Activated CD4-positive, alpha-beta T cell treated with anti-CD3 and anti-CD28 coated beads, Interleukin-2, amount 10 ng/mL, durations not matched to agents 24 days and 14 days (primary cell): ENCODE results near the gene ZNF362. TPM values are rescaled to one million over a fixed set of nuclear protein-coding genes. Genes with fewer than 3 reads are reported as not detected.

Experiments
- DNase-seq: peaks from one replicate; pipeline ENCODE4 v3.0.0; 2022
- H3K27ac Mint-ChIP-seq: one replicate; pipeline ENCODE4 v1.8.0; 2022; ENCODE audit warnings: mild to moderate bottlenecking, mixed read lengths
- H3K27me3 Mint-ChIP-seq: one replicate; pipeline ENCODE4 v1.8.0; 2022; ENCODE audit warnings: mixed read lengths
- H3K36me3 Mint-ChIP-seq: one replicate; pipeline ENCODE4 v1.8.0; 2022; ENCODE audit warnings: low read depth, mild to moderate bottlenecking, mixed read lengths
- H3K4me1 Mint-ChIP-seq: one replicate; pipeline ENCODE4 v1.8.0; 2021; ENCODE audit warnings: mixed read lengths
- H3K4me3 Mint-ChIP-seq: one replicate; pipeline ENCODE4 v1.8.0; 2022; ENCODE audit warnings: mild to moderate bottlenecking, moderate library complexity, mixed read lengths
- H3K9me3 Mint-ChIP-seq: one replicate; pipeline ENCODE4 v1.8.0; 2021; ENCODE audit warnings: mixed read lengths
- intact Hi-C: fragments of 100-400 bp; cut with micrococcal nuclease; formaldehyde crosslinking; loops from one replicate; pipeline ENCODE4 v1.15.1; 2023
- total RNA-seq: library from RNA; stranded (reverse); gene quantifications from 2 replicates; pipeline ENCODE4 v1.2.3, GENCODE V29; 2022

The ZNF362 gene
- 12.9 and 13.3 TPM in 2 replicates for total RNA-seq

GRCh38 chr1:33256471-33257206 lies at the start of gene ZNF362:
ZNF362 (plus strand) TSS chr1:33256492; CDS start chr1:33270575, 14,083 bp downstream.
- peaks cover 17% of the 10 kb centered on the region for H3K4me1 Mint-ChIP-seq
- intact Hi-C loops, result loop anchor here (2.0 to 5.0 kb wide), 2 partner anchors 76 to 439 kb away; partner anchors contain the start of genes S100PBP and YARS1
- peak within 1 kb of the TSS; percentile 98 for H3K27ac Mint-ChIP-seq
- peaks cover 6% of the 10 kb centered on the region for H3K36me3 Mint-ChIP-seq
- DNase-seq, result peak; percentile 90
- no peaks in the 10 kb centered on the region for H3K9me3 Mint-ChIP-seq
- H3K27me3 Mint-ChIP-seq, result peaks cover 3% of the 10 kb centered on the region
- H3K4me3 Mint-ChIP-seq, result peak within 1 kb of the TSS; percentile 96

GRCh38 chr1:33211972-33212371 lies 44.3 kb upstream of the ZNF362 start:
- Mint-ChIP-seq H3K9me3 (peaks cover 11% of the 10 kb centered on the region), H3K27me3 (peaks cover 44% of the 10 kb centered on the region), H3K36me3 (no peaks in the 10 kb centered on the region), H3K4me1 (no peaks in the 10 kb centered on the region), H3K27ac (no peak overlapping the region), H3K4me3 (no peak overlapping the region)
- no peak for DNase-seq
- intact Hi-C loops, result no loop called here

- intact Hi-C loops, result no loop called here
- no peaks in the 10 kb centered on the region for H3K4me1 Mint-ChIP-seq
- peaks cover 16% of the 10 kb centered on the region for H3K9me3 Mint-ChIP-seq
- no peaks in the 10 kb centered on the region for H3K36me3 Mint-ChIP-seq
- no peak overlapping the region for H3K4me3 Mint-ChIP-seq
- H3K27ac Mint-ChIP-seq, result no peak overlapping the region
- no peak for DNase-seq
- peaks cover 9% of the 10 kb centered on the region for H3K27me3 Mint-ChIP-seq
Measured at GRCh38 chr1:33219886-33220661, 36.2 kb upstream of the ZNF362 start.

- intact Hi-C loops, result no loop called here
- Mint-ChIP-seq H3K9me3 (peaks cover 17% of the 10 kb centered on the region), H3K4me1 (no peaks in the 10 kb centered on the region), H3K27me3 (peaks cover 10% of the 10 kb centered on the region), H3K36me3 (no peaks in the 10 kb centered on the region), H3K27ac (no peak overlapping the region), H3K4me3 (no peak overlapping the region)
- DNase-seq, result no peak
Measured at GRCh38 chr1:33220676-33221384, 35.5 kb upstream of the ZNF362 start.

GRCh38 chr1:33221385-33221758 lies 34.9 kb upstream of the ZNF362 start:
- H3K27me3 Mint-ChIP-seq, result peaks cover 10% of the 10 kb centered on the region
- no peak overlapping the region for H3K27ac Mint-ChIP-seq
- H3K9me3 Mint-ChIP-seq, result peaks cover 17% of the 10 kb centered on the region
- no peak overlapping the region for H3K4me3 Mint-ChIP-seq
- H3K4me1 Mint-ChIP-seq, result no peaks in the 10 kb centered on the region
- intact Hi-C loops, result no loop called here
- no peaks in the 10 kb centered on the region for H3K36me3 Mint-ChIP-seq
- no peak for DNase-seq

GRCh38 chr1:33222381-33222780 lies 33.9 kb upstream of the ZNF362 start:
- intact Hi-C loops, result no loop called here
- Mint-ChIP-seq H3K9me3 (peaks cover 17% of the 10 kb centered on the region), H3K27ac (no peak overlapping the region), H3K4me1 (no peaks in the 10 kb centered on the region), H3K27me3 (peaks cover 10% of the 10 kb centered on the region), H3K4me3 (no peak overlapping the region), H3K36me3 (no peaks in the 10 kb centered on the region)
- no peak for DNase-seq

- H3K36me3 Mint-ChIP-seq, result no peaks in the 10 kb centered on the region
- no peak for DNase-seq
- H3K27me3 Mint-ChIP-seq, result peaks cover 20% of the 10 kb centered on the region
- no peak overlapping the region for H3K27ac Mint-ChIP-seq
- peaks cover 17% of the 10 kb centered on the region for H3K9me3 Mint-ChIP-seq
- no peaks in the 10 kb centered on the region for H3K4me1 Mint-ChIP-seq
- intact Hi-C loops, result no loop called here
- H3K4me3 Mint-ChIP-seq, result no peak overlapping the region
Measured at GRCh38 chr1:33224166-33224707, 32.1 kb upstream of the ZNF362 start.

GRCh38 chr1:33225586-33225985 lies 30.7 kb upstream of the ZNF362 start:
- Mint-ChIP-seq H3K27me3 (peaks cover 24% of the 10 kb centered on the region), H3K4me1 (no peaks in the 10 kb centered on the region), H3K27ac (no peak overlapping the region), H3K4me3 (no peak overlapping the region), H3K9me3 (peaks cover 17% of the 10 kb centered on the region), H3K36me3 (no peaks in the 10 kb centered on the region)
- no peak for DNase-seq
- intact Hi-C loops, result no loop called here

- Mint-ChIP-seq H3K9me3 (peaks cover 11% of the 10 kb centered on the region), H3K27ac (no peak overlapping the region), H3K27me3 (peaks cover 20% of the 10 kb centered on the region), H3K36me3 (no peaks in the 10 kb centered on the region), H3K4me1 (no peaks in the 10 kb centered on the region), H3K4me3 (no peak overlapping the region)
- intact Hi-C loops, result no loop called here
- no peak for DNase-seq
Measured at GRCh38 chr1:33228935-33229487, 27.3 kb upstream of the ZNF362 start.

- no peak for DNase-seq
- Mint-ChIP-seq H3K4me1 (no peaks in the 10 kb centered on the region), H3K9me3 (no peaks in the 10 kb centered on the region), H3K27ac (no peak overlapping the region), H3K4me3 (no peak overlapping the region), H3K27me3 (peaks cover 18% of the 10 kb centered on the region), H3K36me3 (no peaks in the 10 kb centered on the region)
- intact Hi-C loops, result no loop called here
Measured at GRCh38 chr1:33231166-33231565, 25.1 kb upstream of the ZNF362 start.

- no peak for DNase-seq
- no peaks in the 10 kb centered on the region for H3K9me3 Mint-ChIP-seq
- H3K36me3 Mint-ChIP-seq, result no peaks in the 10 kb centered on the region
- intact Hi-C loops, result no loop called here
- no peak overlapping the region for H3K27ac Mint-ChIP-seq
- H3K4me3 Mint-ChIP-seq, result no peak overlapping the region
- H3K4me1 Mint-ChIP-seq, result peaks cover 6% of the 10 kb centered on the region
- H3K27me3 Mint-ChIP-seq, result peaks cover 18% of the 10 kb centered on the region
Measured at GRCh38 chr1:33232716-33233115, 23.6 kb upstream of the ZNF362 start.

- peaks cover 6% of the 10 kb centered on the region for H3K4me1 Mint-ChIP-seq
- H3K4me3 Mint-ChIP-seq, result no peak overlapping the region
- no peak for DNase-seq
- no peaks in the 10 kb centered on the region for H3K9me3 Mint-ChIP-seq
- intact Hi-C loops, result no loop called here
- H3K27ac Mint-ChIP-seq, result no peak overlapping the region
- H3K27me3 Mint-ChIP-seq, result peaks cover 8% of the 10 kb centered on the region
- no peaks in the 10 kb centered on the region for H3K36me3 Mint-ChIP-seq
Measured at GRCh38 chr1:33234131-33234530, 22.2 kb upstream of the ZNF362 start.

GRCh38 chr1:33234588-33234990 lies 21.7 kb upstream of the ZNF362 start:
- no peaks in the 10 kb centered on the region for H3K36me3 Mint-ChIP-seq
- H3K4me3 Mint-ChIP-seq, result no peak overlapping the region
- no peak for DNase-seq
- H3K27me3 Mint-ChIP-seq, result peaks cover 6% of the 10 kb centered on the region
- H3K4me1 Mint-ChIP-seq, result peaks cover 6% of the 10 kb centered on the region
- H3K9me3 Mint-ChIP-seq, result no peaks in the 10 kb centered on the region
- intact Hi-C loops, result no loop called here
- no peak overlapping the region for H3K27ac Mint-ChIP-seq
